HepG2 (cell line): Measurements from ENCODE around the gene LSMEM2.
A peak's percentile ranks its signal among the peaks of the same experiment; 100 is the strongest.

Experiments used
- FOXJ3 ChIP-seq: sonication (generic); formaldehyde crosslinking; IDR thresholded peaks from 2 replicates; pipeline ENCODE4 v1.4.0; 2020; ENCODE audit warnings: missing genetic modification reagents, mild to moderate bottlenecking, borderline replicate concordance
- GTF2F1 ChIP-seq: fragments of 150-350 bp; IDR thresholded peaks from 2 replicates; pipeline ENCODE4 v1.6.1; 2014; ENCODE audit warnings: low read length
- PAXIP1 ChIP-seq: sonication (generic); formaldehyde crosslinking; conservative IDR thresholded peaks from 2 replicates; pipeline ENCODE4 v1.4.0; 2020; ENCODE audit warnings: mild to moderate bottlenecking, missing genetic modification reagents, moderate library complexity
- REST ChIP-seq, 2 experiments: IDR thresholded peaks; 2 replicates each; pipeline ENCODE4 v1.6.1; 2011 to 2012; ENCODE audit warnings: low read length in 2 of 2, borderline replicate concordance in 1 of 2, low read depth in 1 of 2, mild to moderate bottlenecking in 1 of 2, moderate library complexity in 1 of 2
- SUZ12 ChIP-seq: fragments of 150-350 bp; IDR thresholded peaks from 2 replicates; pipeline ENCODE4 v1.6.1; 2014; ENCODE audit warnings: low read depth, low read length
- ZBTB43 ChIP-seq: sonication (generic); formaldehyde crosslinking; conservative IDR thresholded peaks from 2 replicates; pipeline ENCODE4 v1.4.0; 2020; ENCODE audit warnings: missing genetic modification reagents
- ZNF253 ChIP-seq: sonication (generic); formaldehyde crosslinking; IDR thresholded peaks from 2 replicates; pipeline ENCODE4 v1.8.0; 2022; ENCODE audit warnings: mild to moderate bottlenecking, missing genetic modification reagents, borderline replicate concordance
- ZNF670 ChIP-seq: sonication (generic); formaldehyde crosslinking; IDR thresholded peaks from 2 replicates; pipeline ENCODE4 v1.8.0; 2022; ENCODE audit warnings: mild to moderate bottlenecking, missing genetic modification reagents, borderline replicate concordance
- ZSCAN29 ChIP-seq: sonication (generic); formaldehyde crosslinking; conservative IDR thresholded peaks from 2 replicates; pipeline ENCODE4 v1.4.0; 2020; ENCODE audit warnings: mild to moderate bottlenecking, missing genetic modification reagents
- TF ChIP-seq, protein P1 (sequence below): sonication (generic); formaldehyde crosslinking; IDR thresholded peaks from 2 replicates; pipeline ENCODE4 v1.4.0; 2020; ENCODE audit warnings: missing genetic modification reagents
- TF ChIP-seq, protein P2 (sequence below): sonication (generic); formaldehyde crosslinking; IDR thresholded peaks from 2 replicates; pipeline ENCODE4 v1.5.0; 2020; ENCODE audit warnings: missing genetic modification reagents
- TF ChIP-seq, protein P3 (sequence below): sonication (generic); formaldehyde crosslinking; conservative IDR thresholded peaks from 2 replicates; pipeline ENCODE4 v1.4.0; 2020; ENCODE audit warnings: missing genetic modification reagents
- TF ChIP-seq, protein P4 (sequence below): sonication (generic); formaldehyde crosslinking; IDR thresholded peaks from 2 replicates; pipeline ENCODE4 v1.9.0; 2022; ENCODE audit warnings: missing genetic modification reagents, mild to moderate bottlenecking, borderline replicate concordance

GRCh38 chr3:50321336-50322114 lies 42.6 kb downstream of the LSMEM2 start:
- TF ChIP-seq, protein P1, sequence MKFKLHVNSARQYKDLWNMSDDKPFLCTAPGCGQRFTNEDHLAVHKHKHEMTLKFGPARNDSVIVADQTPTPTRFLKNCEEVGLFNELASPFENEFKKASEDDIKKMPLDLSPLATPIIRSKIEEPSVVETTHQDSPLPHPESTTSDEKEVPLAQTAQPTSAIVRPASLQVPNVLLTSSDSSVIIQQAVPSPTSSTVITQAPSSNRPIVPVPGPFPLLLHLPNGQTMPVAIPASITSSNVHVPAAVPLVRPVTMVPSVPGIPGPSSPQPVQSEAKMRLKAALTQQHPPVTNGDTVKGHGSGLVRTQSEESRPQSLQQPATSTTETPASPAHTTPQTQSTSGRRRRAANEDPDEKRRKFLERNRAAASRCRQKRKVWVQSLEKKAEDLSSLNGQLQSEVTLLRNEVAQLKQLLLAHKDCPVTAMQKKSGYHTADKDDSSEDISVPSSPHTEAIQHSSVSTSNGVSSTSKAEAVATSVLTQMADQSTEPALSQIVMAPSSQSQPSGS (CRISPR knock-in tag) = peak; percentile 38; the same call in 1 of the 2 replicates
- no peak for TF ChIP-seq ZNF253
- TF ChIP-seq, protein P2, sequence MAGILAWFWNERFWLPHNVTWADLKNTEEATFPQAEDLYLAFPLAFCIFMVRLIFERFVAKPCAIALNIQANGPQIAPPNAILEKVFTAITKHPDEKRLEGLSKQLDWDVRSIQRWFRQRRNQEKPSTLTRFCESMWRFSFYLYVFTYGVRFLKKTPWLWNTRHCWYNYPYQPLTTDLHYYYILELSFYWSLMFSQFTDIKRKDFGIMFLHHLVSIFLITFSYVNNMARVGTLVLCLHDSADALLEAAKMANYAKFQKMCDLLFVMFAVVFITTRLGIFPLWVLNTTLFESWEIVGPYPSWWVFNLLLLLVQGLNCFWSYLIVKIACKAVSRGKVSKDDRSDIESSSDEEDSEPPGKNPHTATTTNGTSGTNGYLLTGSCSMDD = no peak
- no peak for TF ChIP-seq ZBTB43
- no peak for TF ChIP-seq REST (IDR thresholded peaks at IDR 0.05; ENCODE audit: borderline replicate concordance in 1 of 2, low read depth in 1 of 2, low read length in 2 of 2)
- TF ChIP-seq SUZ12 = no peak
- peak; percentile 59; the same call in 1 of the 2 replicates for TF ChIP-seq FOXJ3 (CRISPR knock-in tag)
- no peak for TF ChIP-seq GTF2F1
- TF ChIP-seq, protein P3, sequence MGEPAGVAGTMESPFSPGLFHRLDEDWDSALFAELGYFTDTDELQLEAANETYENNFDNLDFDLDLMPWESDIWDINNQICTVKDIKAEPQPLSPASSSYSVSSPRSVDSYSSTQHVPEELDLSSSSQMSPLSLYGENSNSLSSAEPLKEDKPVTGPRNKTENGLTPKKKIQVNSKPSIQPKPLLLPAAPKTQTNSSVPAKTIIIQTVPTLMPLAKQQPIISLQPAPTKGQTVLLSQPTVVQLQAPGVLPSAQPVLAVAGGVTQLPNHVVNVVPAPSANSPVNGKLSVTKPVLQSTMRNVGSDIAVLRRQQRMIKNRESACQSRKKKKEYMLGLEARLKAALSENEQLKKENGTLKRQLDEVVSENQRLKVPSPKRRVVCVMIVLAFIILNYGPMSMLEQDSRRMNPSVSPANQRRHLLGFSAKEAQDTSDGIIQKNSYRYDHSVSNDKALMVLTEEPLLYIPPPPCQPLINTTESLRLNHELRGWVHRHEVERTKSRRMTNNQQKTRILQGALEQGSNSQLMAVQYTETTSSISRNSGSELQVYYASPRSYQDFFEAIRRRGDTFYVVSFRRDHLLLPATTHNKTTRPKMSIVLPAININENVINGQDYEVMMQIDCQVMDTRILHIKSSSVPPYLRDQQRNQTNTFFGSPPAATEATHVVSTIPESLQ (CRISPR knock-in tag) = no peak
- peak; percentile 95 for TF ChIP-seq PAXIP1 (CRISPR knock-in tag)
- peak; percentile 45; the same call in 1 of the 2 replicates for TF ChIP-seq ZSCAN29
- TF ChIP-seq, protein P4, sequence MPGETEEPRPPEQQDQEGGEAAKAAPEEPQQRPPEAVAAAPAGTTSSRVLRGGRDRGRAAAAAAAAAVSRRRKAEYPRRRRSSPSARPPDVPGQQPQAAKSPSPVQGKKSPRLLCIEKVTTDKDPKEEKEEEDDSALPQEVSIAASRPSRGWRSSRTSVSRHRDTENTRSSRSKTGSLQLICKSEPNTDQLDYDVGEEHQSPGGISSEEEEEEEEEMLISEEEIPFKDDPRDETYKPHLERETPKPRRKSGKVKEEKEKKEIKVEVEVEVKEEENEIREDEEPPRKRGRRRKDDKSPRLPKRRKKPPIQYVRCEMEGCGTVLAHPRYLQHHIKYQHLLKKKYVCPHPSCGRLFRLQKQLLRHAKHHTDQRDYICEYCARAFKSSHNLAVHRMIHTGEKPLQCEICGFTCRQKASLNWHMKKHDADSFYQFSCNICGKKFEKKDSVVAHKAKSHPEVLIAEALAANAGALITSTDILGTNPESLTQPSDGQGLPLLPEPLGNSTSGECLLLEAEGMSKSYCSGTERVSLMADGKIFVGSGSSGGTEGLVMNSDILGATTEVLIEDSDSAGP = peak; percentile 99
- TF ChIP-seq ZNF670 (CRISPR knock-in tag) = no peak
